GM18526 (cell line): ENCODE measurements around the gene RIPPLY3.
A peak's percentile ranks its signal among the peaks of the same experiment; 100 is the strongest.

Source experiments
- POLR2A ChIP-seq: IDR thresholded peaks from 3 replicates; pipeline ENCODE4 v1.6.1; 2011; ENCODE audit not compliant: insufficient read length; ENCODE audit errors: extremely low read depth

The RIPPLY3 gene

GRCh38 chr21:37006486-37007291, at the start of gene RIPPLY3:
TSS of gene RIPPLY3 (plus strand) at chr21:37006702. CDS start at chr21:37006773, 71 bp downstream.
- TF ChIP-seq POLR2A, result no peak

GRCh38 chr21:36959020-36959835, 47.3 kb upstream of the RIPPLY3 start:
- no peak for TF ChIP-seq POLR2A

GRCh38 chr21:36960676-36961284, 45.7 kb upstream of the RIPPLY3 start:
- TF ChIP-seq POLR2A, result no peak

- TF ChIP-seq POLR2A, result no peak
These were observed 44.3 kb upstream of the RIPPLY3 start for GRCh38 chr21:36962098-36962780.

GRCh38 chr21:36964398-36964797, 42.1 kb upstream of the RIPPLY3 start:
- TF ChIP-seq POLR2A, result no peak

- no peak for TF ChIP-seq POLR2A
These were observed 41.4 kb upstream of the RIPPLY3 start for GRCh38 chr21:36964827-36965719.

- no peak for TF ChIP-seq POLR2A
These were observed 40.8 kb upstream of the RIPPLY3 start for GRCh38 chr21:36965720-36966065.

- peak; percentile 63 for TF ChIP-seq POLR2A
These were observed 40.3 kb upstream of the RIPPLY3 start, which contains the start of gene HLCS for GRCh38 chr21:36966066-36966820. TSS of gene HLCS (minus strand) at chr21:36966669. CDS start at chr21:36966638, 31 bp downstream.

- TF ChIP-seq POLR2A, result peak; percentile 38
These were observed 39.4 kb upstream of the RIPPLY3 start for GRCh38 chr21:36966821-36967768.

GRCh38 chr21:36968414-36968813, 38.1 kb upstream of the RIPPLY3 start:
- TF ChIP-seq POLR2A, result no peak

- TF ChIP-seq POLR2A, result no peak
These were observed 37.5 kb upstream of the RIPPLY3 start for GRCh38 chr21:36968976-36969375.

GRCh38 chr21:36973986-36974850, 32.3 kb upstream of the RIPPLY3 start:
- no peak for TF ChIP-seq POLR2A

- no peak for TF ChIP-seq POLR2A
These were observed 31.7 kb upstream of the RIPPLY3 start for GRCh38 chr21:36974851-36975192.
